NCI-H1436 (cell line): ENCODE measurements around the gene PPP6R3.

Experiments used
- DNase-seq: peaks from one replicate; lab custom pipeline; 2025; lab: John Stamatoyannopoulos, UW

The PPP6R3 gene

GRCh38 chr11:68560216-68560615, 99.7 kb downstream of the PPP6R3 start:
- no peak for DNase-seq

GRCh38 chr11:68563454-68563853, 102.9 kb downstream of the PPP6R3 start:
- DNase-seq = no peak

- no peak for DNase-seq
Measured at GRCh38 chr11:68564261-68564660, 103.7 kb downstream of the PPP6R3 start.

- DNase-seq = no peak
Measured at GRCh38 chr11:68565768-68566167, 105.2 kb downstream of the PPP6R3 start.

- DNase-seq = no peak
Measured at GRCh38 chr11:68567553-68567952, 107.0 kb downstream of the PPP6R3 start.

- no peak for DNase-seq
Measured at GRCh38 chr11:68569357-68569756, 108.8 kb downstream of the PPP6R3 start.

GRCh38 chr11:68570691-68571090, 110.1 kb downstream of the PPP6R3 start:
- no peak for DNase-seq

GRCh38 chr11:68574308-68574707, 113.8 kb downstream of the PPP6R3 start:
- no peak for DNase-seq

- no peak for DNase-seq
Measured at GRCh38 chr11:68575025-68575665, 114.6 kb downstream of the PPP6R3 start.

- no peak for DNase-seq
Measured at GRCh38 chr11:68579455-68579854, 118.9 kb downstream of the PPP6R3 start.

GRCh38 chr11:68581439-68581838, 120.9 kb downstream of the PPP6R3 start:
- DNase-seq = no peak

- no peak for DNase-seq
Measured at GRCh38 chr11:68581901-68582300, 121.3 kb downstream of the PPP6R3 start.

- no peak for DNase-seq
Measured at GRCh38 chr11:68582416-68583040, 122.0 kb downstream of the PPP6R3 start.

- DNase-seq = no peak
Measured at GRCh38 chr11:68583041-68583446, 122.5 kb downstream of the PPP6R3 start.

- no peak for DNase-seq
Measured at GRCh38 chr11:68584097-68584496, 123.5 kb downstream of the PPP6R3 start.

GRCh38 chr11:68584991-68585524, 124.5 kb downstream of the PPP6R3 start:
- no peak for DNase-seq

- DNase-seq = no peak
Measured at GRCh38 chr11:68589547-68590216, 129.1 kb downstream of the PPP6R3 start.

GRCh38 chr11:68591719-68592118, 131.2 kb downstream of the PPP6R3 start:
- DNase-seq = no peak

GRCh38 chr11:68593441-68593840, 132.9 kb downstream of the PPP6R3 start:
- no peak for DNase-seq

- no peak for DNase-seq
Measured at GRCh38 chr11:68594123-68594522, 133.6 kb downstream of the PPP6R3 start.

- no peak for DNase-seq
Measured at GRCh38 chr11:68596231-68596630, 135.7 kb downstream of the PPP6R3 start.

GRCh38 chr11:68598816-68599653, 138.5 kb downstream of the PPP6R3 start:
- DNase-seq = no peak
